ENCODE results near the gene ZBTB20. TPM values are rescaled to one million over a fixed set of nuclear protein-coding genes. Genes with fewer than 3 reads are reported as not detected.
A peak's percentile ranks its signal among the peaks of the same experiment; 100 is the strongest.

The ZBTB20 gene
- total RNA-seq, 1 donor from 2014 or later = 30.4 TPM

DNA sequence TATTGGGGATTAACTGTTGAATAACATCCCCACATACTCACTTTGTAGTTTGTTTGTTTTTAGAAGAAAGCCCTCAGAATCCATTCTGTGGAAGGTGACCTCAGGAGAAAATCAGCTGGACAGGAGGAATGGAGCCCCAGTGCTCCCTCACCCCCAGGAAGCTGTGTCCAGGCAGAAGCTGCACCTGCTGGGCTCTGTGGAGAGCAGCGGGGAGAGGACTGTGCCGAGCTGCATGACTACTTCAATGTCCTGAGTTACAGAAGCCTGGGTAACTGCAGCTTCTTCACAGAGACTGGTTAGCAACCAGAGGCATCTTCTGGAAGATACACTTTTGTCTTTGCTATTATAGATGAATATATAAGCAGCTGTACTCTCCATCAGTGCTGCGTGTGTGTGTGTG, 839.3 kb downstream of the ZBTB20 start:
- Mint-ChIP-seq H3K4me3 (no peak overlapping the region), H3K9me3 (no peaks in the 10 kb centered on the region), H3K27me3 (ENCODE audit: low read depth) (peaks cover 26% of the 10 kb centered on the region), H3K36me3 (no peaks in the 10 kb centered on the region), H3K4me1 (no peaks in the 10 kb centered on the region), H3K27ac (no peak overlapping the region)
- DNase-seq (ENCODE audit: low spot score in 2 of 2, unreplicated experiment in 2 of 2) = no peak
- TF ChIP-seq, protein P1, sequence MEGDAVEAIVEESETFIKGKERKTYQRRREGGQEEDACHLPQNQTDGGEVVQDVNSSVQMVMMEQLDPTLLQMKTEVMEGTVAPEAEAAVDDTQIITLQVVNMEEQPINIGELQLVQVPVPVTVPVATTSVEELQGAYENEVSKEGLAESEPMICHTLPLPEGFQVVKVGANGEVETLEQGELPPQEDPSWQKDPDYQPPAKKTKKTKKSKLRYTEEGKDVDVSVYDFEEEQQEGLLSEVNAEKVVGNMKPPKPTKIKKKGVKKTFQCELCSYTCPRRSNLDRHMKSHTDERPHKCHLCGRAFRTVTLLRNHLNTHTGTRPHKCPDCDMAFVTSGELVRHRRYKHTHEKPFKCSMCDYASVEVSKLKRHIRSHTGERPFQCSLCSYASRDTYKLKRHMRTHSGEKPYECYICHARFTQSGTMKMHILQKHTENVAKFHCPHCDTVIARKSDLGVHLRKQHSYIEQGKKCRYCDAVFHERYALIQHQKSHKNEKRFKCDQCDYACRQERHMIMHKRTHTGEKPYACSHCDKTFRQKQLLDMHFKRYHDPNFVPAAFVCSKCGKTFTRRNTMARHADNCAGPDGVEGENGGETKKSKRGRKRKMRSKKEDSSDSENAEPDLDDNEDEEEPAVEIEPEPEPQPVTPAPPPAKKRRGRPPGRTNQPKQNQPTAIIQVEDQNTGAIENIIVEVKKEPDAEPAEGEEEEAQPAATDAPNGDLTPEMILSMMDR (IDR thresholded peaks at IDR 0.05; ENCODE audit: unreplicated experiment) = no peak

DNA sequence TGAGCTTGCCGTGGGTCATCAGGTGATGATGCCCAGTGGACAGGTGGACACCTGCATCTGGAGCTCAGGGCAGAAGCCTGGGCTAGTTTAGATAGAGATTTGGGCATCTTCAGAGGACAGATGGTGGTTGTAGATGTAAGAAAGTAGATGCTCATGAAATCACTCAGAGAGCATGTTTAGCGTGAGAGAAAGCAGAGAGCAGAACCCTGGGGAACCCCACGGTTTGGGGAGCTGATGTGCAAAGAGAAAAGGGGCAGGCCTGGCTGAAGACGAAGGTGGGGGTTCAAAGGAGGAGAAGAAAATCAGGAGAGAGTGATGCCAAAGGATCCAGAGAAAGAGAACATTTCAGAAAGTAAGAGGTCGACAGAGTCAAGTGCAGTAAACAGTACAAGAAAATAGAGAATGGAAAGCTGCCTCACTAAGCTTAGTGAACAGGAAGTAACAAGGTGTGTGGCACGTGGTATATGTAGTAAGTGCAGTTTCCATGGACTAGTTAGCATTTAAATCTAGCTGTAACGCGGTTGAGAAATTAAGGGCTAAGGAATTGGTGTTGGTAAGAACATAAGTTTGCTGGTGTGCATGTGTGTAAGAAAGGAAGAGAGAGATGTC, 839.8 kb downstream of the ZBTB20 start:
- TF ChIP-seq, protein P1 (IDR thresholded peaks at IDR 0.05; ENCODE audit: unreplicated experiment) = no peak
- Mint-ChIP-seq H3K4me3 (no peak overlapping the region), H3K27ac (no peak overlapping the region), H3K9me3 (no peaks in the 10 kb centered on the region), H3K27me3 (ENCODE audit: low read depth) (peaks cover 30% of the 10 kb centered on the region), H3K36me3 (no peaks in the 10 kb centered on the region), H3K4me1 (no peaks in the 10 kb centered on the region)
- no peak for DNase-seq (ENCODE audit: low spot score in 2 of 2, unreplicated experiment in 2 of 2)

DNA sequence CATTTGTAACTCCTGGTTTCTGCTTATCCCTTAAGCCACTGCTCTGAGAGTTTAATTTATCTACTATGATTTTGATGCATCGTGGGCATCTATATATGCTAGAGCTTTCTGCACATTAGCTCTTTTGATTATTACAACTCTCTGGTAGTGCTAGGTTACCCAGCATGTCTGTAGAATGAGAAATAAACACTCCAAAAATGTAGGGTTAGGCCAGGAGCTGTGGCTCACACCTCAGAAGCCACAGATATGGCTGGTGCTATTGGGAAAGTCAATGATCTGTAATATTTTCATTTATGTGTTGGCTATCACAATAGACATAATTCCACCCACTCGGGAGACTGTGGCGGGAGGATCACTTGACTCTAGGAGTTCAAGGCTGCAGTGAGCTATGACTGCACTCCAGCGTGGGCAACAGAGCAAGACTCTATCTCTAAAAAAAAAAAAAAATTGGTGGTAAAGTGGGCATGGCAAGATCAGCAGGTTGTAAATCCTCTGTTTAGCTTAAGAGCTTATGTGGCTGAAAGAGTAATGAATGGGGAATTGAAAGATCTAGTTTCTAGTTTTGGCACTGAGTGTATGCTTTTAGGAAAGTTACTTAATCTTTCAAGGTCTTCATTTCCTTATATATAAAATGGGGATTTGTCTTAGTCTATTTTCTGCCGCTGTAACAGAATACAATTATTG, 847.0 kb downstream of the ZBTB20 start:
- no peak for DNase-seq (ENCODE audit: low spot score in 2 of 2, unreplicated experiment in 2 of 2)
- H3K4me1 Mint-ChIP-seq = no peaks in the 10 kb centered on the region

DNA sequence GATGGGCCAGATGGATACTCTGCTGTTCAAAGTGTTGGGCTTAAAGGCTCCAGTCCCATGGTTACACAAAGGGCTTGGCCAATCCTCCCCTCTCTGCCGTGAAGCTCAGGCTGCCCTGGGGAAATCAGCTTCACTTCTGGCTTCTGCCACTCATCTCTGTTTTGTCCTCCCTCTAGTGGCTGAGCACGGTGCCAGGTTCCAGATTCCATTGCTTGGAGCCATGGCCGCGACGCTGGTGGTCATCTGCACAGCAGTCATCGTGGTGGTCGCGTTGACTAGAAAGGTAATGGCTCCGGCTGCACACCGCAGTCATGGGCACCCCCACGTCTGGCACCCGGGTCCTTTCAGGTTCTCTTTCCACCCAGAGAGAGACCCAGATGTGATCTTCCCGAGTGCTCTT, 847.7 kb downstream of the ZBTB20 start:
- DNase-seq (ENCODE audit: low spot score in 2 of 2, unreplicated experiment in 2 of 2) = no peak
- no peaks in the 10 kb centered on the region for H3K4me1 Mint-ChIP-seq
- H3K36me3 Mint-ChIP-seq = no peaks in the 10 kb centered on the region
- H3K27me3 Mint-ChIP-seq (ENCODE audit: low read depth) = peaks cover 25% of the 10 kb centered on the region
- H3K4me3 Mint-ChIP-seq = no peak overlapping the region
- TF ChIP-seq, protein P1 (IDR thresholded peaks at IDR 0.05; ENCODE audit: unreplicated experiment) = peak; percentile 17
- H3K9me3 Mint-ChIP-seq = no peaks in the 10 kb centered on the region
- no peak overlapping the region for H3K27ac Mint-ChIP-seq

More for the DNA sequence above, 847.0 kb downstream of the ZBTB20 start:
- no peak overlapping the region for H3K27ac Mint-ChIP-seq
- TF ChIP-seq, protein P1 (IDR thresholded peaks at IDR 0.05; ENCODE audit: unreplicated experiment) = no peak
- H3K9me3 Mint-ChIP-seq = no peaks in the 10 kb centered on the region
- peaks cover 30% of the 10 kb centered on the region for H3K27me3 Mint-ChIP-seq (ENCODE audit: low read depth)
- H3K4me3 Mint-ChIP-seq = no peak overlapping the region
- no peaks in the 10 kb centered on the region for H3K36me3 Mint-ChIP-seq

DNA sequence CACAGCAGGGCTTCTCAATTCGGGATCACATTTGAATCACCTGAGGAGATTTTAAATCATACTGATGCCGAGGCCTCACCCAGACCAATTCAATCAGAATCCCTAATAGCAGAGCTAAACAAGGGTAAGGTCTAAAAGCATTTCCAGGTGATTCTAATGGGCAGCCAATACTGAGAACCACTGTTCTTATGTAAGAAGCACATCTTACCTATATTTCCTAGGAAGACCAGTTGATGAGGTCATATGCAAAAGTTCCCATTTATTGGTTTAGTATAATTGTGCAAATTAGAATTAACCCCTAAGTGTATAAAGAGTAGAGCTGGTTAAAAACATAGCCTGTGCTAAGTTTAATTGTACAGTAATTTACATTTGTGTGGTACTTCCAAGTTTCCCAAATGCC, 851.1 kb downstream of the ZBTB20 start:
- TF ChIP-seq, protein P1 (IDR thresholded peaks at IDR 0.05; ENCODE audit: unreplicated experiment) = no peak
- Mint-ChIP-seq H3K27ac (no peak overlapping the region), H3K4me1 (no peaks in the 10 kb centered on the region), H3K4me3 (no peak overlapping the region), H3K36me3 (no peaks in the 10 kb centered on the region), H3K27me3 (ENCODE audit: low read depth) (peaks cover 11% of the 10 kb centered on the region), H3K9me3 (no peaks in the 10 kb centered on the region)
- no peak for DNase-seq (ENCODE audit: low spot score in 2 of 2, unreplicated experiment in 2 of 2)

All from mesothelial cell of epicardium (in vitro differentiated cells).